BLaER1 treated with 17β-estradiol and CSF1 and Interleukin-3, amounts not matched to agents 10 nM and 100 nM (cell line): ENCODE data around the gene CTDSPL.

Experiments used
- H3K27ac ChIP-seq, 11 experiments: shearing (Covaris generic); formaldehyde crosslinking; 2 replicates each; pipeline ENCODE4 v1.8.1; 2022
- H3K27me3 ChIP-seq, 11 experiments: shearing (Covaris generic); formaldehyde crosslinking; 2 replicates each; pipeline ENCODE4 v1.8.1; 2022
- H3K36me3 ChIP-seq, 11 experiments: shearing (Covaris generic); formaldehyde crosslinking; 2 replicates each; pipeline ENCODE4 v1.8.1; 2022
- H3K4me1 ChIP-seq, 10 experiments: shearing (Covaris generic); formaldehyde crosslinking; 2 replicates each; pipeline ENCODE4 v1.8.1; 2022
- H3K4me2 ChIP-seq, 11 experiments: shearing (Covaris generic); formaldehyde crosslinking; 2 replicates each; pipeline ENCODE4 v1.8.1; 2022
- H3K4me3 ChIP-seq, 10 experiments: shearing (Covaris generic); formaldehyde crosslinking; 2 replicates each; pipeline ENCODE4 v1.8.1; 2022
- H3K9ac ChIP-seq, 11 experiments: shearing (Covaris generic); formaldehyde crosslinking; 2 replicates each; pipeline ENCODE4 v1.8.1; 2022
- H3K9me3 ChIP-seq, 11 experiments: shearing (Covaris generic); formaldehyde crosslinking; replicated peaks in 1 of 11; 2 replicates each; pipeline ENCODE4 v1.8.1; 2022
- H4K20me1 ChIP-seq, 11 experiments: shearing (Covaris generic); formaldehyde crosslinking; 2 replicates each; pipeline ENCODE4 v1.8.1; 2022
- Cebpa-rat ChIP-seq, 11 experiments: shearing (Covaris generic); IDR thresholded peaks; 2 replicates each; pipeline ENCODE4 v1.8.1; 2022

The CTDSPL gene

GRCh38 chr3:37824090-37824953 is 37.4 kb upstream of the CTDSPL start:
- H4K20me1 ChIP-seq = 0 out of 22 replicates have a peak, but pooled peaks cover 0 to 3% (median 0%) of the 10 kb centered on the region in 11 experiments
- H3K4me1 ChIP-seq = peaks cover 0 to 8% (median 0%) of the 10 kb centered on the region in 10 experiments; a peak in 4 of 20 replicates
- H3K4me3 ChIP-seq = no peak overlapping the region
- H3K27me3 ChIP-seq = no peaks in the 10 kb centered on the region
- no peak for TF ChIP-seq Cebpa-rat (IDR thresholded peaks at IDR 0.05)
- peaks cover 0 to 21% (median 0%) of the 10 kb centered on the region in 11 experiments; a peak in 6 of 22 replicates for H3K36me3 ChIP-seq
- no peaks in the 10 kb centered on the region for H3K9me3 ChIP-seq
- H3K27ac ChIP-seq = no peak overlapping the region
- H3K4me2 ChIP-seq = no peak overlapping the region
- no peak overlapping the region for H3K9ac ChIP-seq

- Histone ChIP-seq H3K4me1 (peaks cover 0 to 6% (median 0%) of the 10 kb centered on the region in 10 experiments; a peak in 3 of 20 replicates), H3K27me3 (no peaks in the 10 kb centered on the region), H4K20me1 (0 out of 22 replicates have a peak, but pooled peaks cover 0 to 3% (median 0%) of the 10 kb centered on the region in 11 experiments), H3K4me3 (no peak overlapping the region), H3K36me3 (peaks cover 0 to 14% (median 0%) of the 10 kb centered on the region in 11 experiments; a peak in 5 of 22 replicates), H3K4me2 (no peak overlapping the region), H3K9ac (no peak overlapping the region), H3K27ac (no peak overlapping the region), H3K9me3 (no peaks in the 10 kb centered on the region)
- TF ChIP-seq Cebpa-rat (IDR thresholded peaks at IDR 0.05) = no peak
These were observed 36.7 kb upstream of the CTDSPL start for GRCh38 chr3:37824954-37825328.

- Histone ChIP-seq H3K27me3 (no peaks in the 10 kb centered on the region), H4K20me1 (0 out of 22 replicates have a peak, but pooled peaks cover 0 to 3% (median 0%) of the 10 kb centered on the region in 11 experiments), H3K9me3 (no peaks in the 10 kb centered on the region), H3K27ac (no peak overlapping the region), H3K9ac (no peak overlapping the region), H3K4me1 (no peaks in the 10 kb centered on the region), H3K36me3 (peaks cover 0 to 6% (median 0%) of the 10 kb centered on the region in 11 experiments; a peak in 1 of 22 replicates), H3K4me3 (no peak overlapping the region), H3K4me2 (no peak overlapping the region)
- no peak for TF ChIP-seq Cebpa-rat (IDR thresholded peaks at IDR 0.05)
These were observed 35.8 kb upstream of the CTDSPL start for GRCh38 chr3:37825744-37826400.

- no peaks in the 10 kb centered on the region for H3K27me3 ChIP-seq
- no peak for TF ChIP-seq Cebpa-rat (IDR thresholded peaks at IDR 0.05)
- H3K36me3 ChIP-seq = no peaks in the 10 kb centered on the region
- H4K20me1 ChIP-seq = 0 out of 22 replicates have a peak, but pooled peaks cover 0 to 3% (median 0%) of the 10 kb centered on the region in 11 experiments
- no peak overlapping the region for H3K27ac ChIP-seq
- no peaks in the 10 kb centered on the region for H3K9me3 ChIP-seq
- H3K4me3 ChIP-seq = no peak overlapping the region
- H3K4me2 ChIP-seq = no peak overlapping the region
- no peak overlapping the region for H3K9ac ChIP-seq
- no peaks in the 10 kb centered on the region for H3K4me1 ChIP-seq
These were observed 35.2 kb upstream of the CTDSPL start for GRCh38 chr3:37826502-37826901.

- H3K27ac ChIP-seq = no peak overlapping the region
- no peak overlapping the region for H3K9ac ChIP-seq
- H3K4me1 ChIP-seq = no peaks in the 10 kb centered on the region
- TF ChIP-seq Cebpa-rat (IDR thresholded peaks at IDR 0.05) = no peak
- H3K36me3 ChIP-seq = no peaks in the 10 kb centered on the region
- no peaks in the 10 kb centered on the region for H4K20me1 ChIP-seq
- no peak overlapping the region for H3K4me3 ChIP-seq
- H3K27me3 ChIP-seq = no peaks in the 10 kb centered on the region
- no peak overlapping the region for H3K4me2 ChIP-seq
- H3K9me3 ChIP-seq = no peaks in the 10 kb centered on the region
These were observed 34.7 kb upstream of the CTDSPL start for GRCh38 chr3:37826933-37827332.

- no peaks in the 10 kb centered on the region for H3K27me3 ChIP-seq
- H3K4me2 ChIP-seq = no peak overlapping the region
- H3K9me3 ChIP-seq = no peaks in the 10 kb centered on the region
- H3K4me3 ChIP-seq = no peak overlapping the region
- TF ChIP-seq Cebpa-rat (IDR thresholded peaks at IDR 0.05) = no peak
- no peaks in the 10 kb centered on the region for H3K4me1 ChIP-seq
- no peak overlapping the region for H3K9ac ChIP-seq
- no peaks in the 10 kb centered on the region for H4K20me1 ChIP-seq
- H3K27ac ChIP-seq = no peak overlapping the region
- no peaks in the 10 kb centered on the region for H3K36me3 ChIP-seq
These were observed 29.2 kb upstream of the CTDSPL start for GRCh38 chr3:37832480-37832879.

- Histone ChIP-seq H3K9me3 (no peaks in the 10 kb centered on the region), H3K4me1 (no peaks in the 10 kb centered on the region), H3K27me3 (no peaks in the 10 kb centered on the region), H4K20me1 (no peaks in the 10 kb centered on the region), H3K36me3 (0 out of 22 replicates have a peak, but pooled peaks cover 0 to under 1% (median 0%) of the 10 kb centered on the region in 11 experiments), H3K9ac (no peak overlapping the region), H3K27ac (no peak overlapping the region), H3K4me3 (no peak overlapping the region), H3K4me2 (no peak overlapping the region)
- TF ChIP-seq Cebpa-rat (IDR thresholded peaks at IDR 0.05) = no peak
These were observed 28.1 kb upstream of the CTDSPL start for GRCh38 chr3:37833302-37834186.

DNA sequence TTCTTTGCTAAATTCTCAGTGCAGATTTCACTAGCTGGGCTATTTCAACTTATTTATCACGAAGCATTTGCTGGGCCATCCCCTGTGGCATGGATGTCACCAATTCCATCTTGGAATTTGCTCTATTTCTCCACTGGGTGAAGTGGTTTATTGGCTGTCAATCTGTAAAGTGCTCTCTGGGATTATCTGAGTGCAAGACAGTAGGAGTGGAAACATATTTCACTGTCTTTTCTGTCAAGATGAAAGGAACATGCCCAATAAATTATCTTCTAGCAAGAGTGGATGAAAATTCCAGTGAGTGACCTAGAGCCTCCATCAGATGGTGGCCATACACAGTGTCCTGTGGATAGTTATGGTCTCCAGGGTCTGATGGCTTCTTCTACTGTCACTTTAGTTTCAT is 25.1 kb upstream of the CTDSPL start:
- no peaks in the 10 kb centered on the region for H3K27me3 ChIP-seq
- H4K20me1 ChIP-seq = no peaks in the 10 kb centered on the region
- H3K9ac ChIP-seq = no peak overlapping the region
- peaks cover 0 to 7% (median 0%) of the 10 kb centered on the region in 11 experiments; a peak in 1 of 22 replicates for H3K9me3 ChIP-seq
- peaks cover 0 to 8% (median 0%) of the 10 kb centered on the region in 11 experiments; a peak in 1 of 22 replicates for H3K36me3 ChIP-seq
- no peak overlapping the region for H3K4me3 ChIP-seq
- no peak overlapping the region for H3K4me2 ChIP-seq
- no peaks in the 10 kb centered on the region for H3K4me1 ChIP-seq
- no peak overlapping the region for H3K27ac ChIP-seq
- TF ChIP-seq Cebpa-rat (IDR thresholded peaks at IDR 0.05) = no peak
